Measurements from ENCODE around the gene TGFBR3L. TPM values are rescaled to one million over a fixed set of nuclear protein-coding genes. Genes with fewer than 3 reads are reported as not detected.

Gene TGFBR3L
- total and polyA plus RNA-seq, 2 of the 4 experiments (the other 2 are of a cell fraction) = 0.94 TPM; not detected in 1

GRCh38 chr19:7943444-7944176, 29.0 kb downstream of the TGFBR3L start, which contains the start of gene TIMM44:
TIMM44 (minus strand) TSS chr19:7943666; CDS start chr19:7943651, 15 bp downstream.
- H3K9me3 ChIP-seq (ENCODE audit: control insufficient read depth, insufficient read depth, low read length) = no peaks in the 10 kb centered on the region
- no peaks in the 10 kb centered on the region for H3K4me1 ChIP-seq (ENCODE audit: control insufficient read depth, insufficient read depth, low read length)
- H2BK20ac ChIP-seq (ENCODE audit: low read depth, low read length) = no peak within 1 kb of the TSS
- peak within 1 kb of the TSS; percentile 28 for H2BK5ac ChIP-seq (ENCODE audit: low read depth, low read length, poor library complexity, severe bottlenecking)
- H3K27me3 ChIP-seq (ENCODE audit: control insufficient read depth, insufficient read depth, low read length) = no peaks in the 10 kb centered on the region
- H3K23ac ChIP-seq (ENCODE audit: low read depth, low read length) = peak within 1 kb of the TSS; percentile 91
- dilution Hi-C loops (cut with HindIII; ENCODE audit: low sequenced_read_pairs, unreplicated experiment) (no loop called here), intact Hi-C loops (cut with micrococcal nuclease) (loop anchor here (1.0 to 2.0 kb wide), 3 partner anchors 59 to 310 kb away; no protein-coding TSS in a partner anchor), in situ Hi-C loops (cut with MboI; ENCODE audit: low sequenced_read_pairs) (loop anchor here (5.0 kb wide), 1 partner anchor 309 kb away; no protein-coding TSS in a partner anchor)
- H3K4me2 ChIP-seq (ENCODE audit: low read depth, low read length) = peak within 1 kb of the TSS; percentile 84
- peak within 1 kb of the TSS; percentile 95 for H3K9ac ChIP-seq (ENCODE audit: low read depth, low read length)
- peak within 1 kb of the TSS; percentile 80 for H3K27ac ChIP-seq (ENCODE audit: insufficient read depth, low read length)
- peak; percentile 99 for DNase-seq
- peak within 1 kb of the TSS; percentile 76 to 86 for H4K8ac ChIP-seq (ENCODE audit: low read depth in 2 of 2, low read length in 2 of 2)
- ChIA-PET POLR2A (ENCODE audit: unreplicated experiment) (interaction anchor here (0.5 kb wide), 2 partner anchors 309 to 324 kb away, joined by 3 to 4 read pairs; no protein-coding TSS in a partner anchor), CTCF (interaction anchor here (0.6 to 1.9 kb wide), 13 partner anchors 12 to 451 kb away, joined by 3 to 6 read pairs (median 3); partner anchors contain the start of gene ELAVL1)
- peaks cover 14% of the 10 kb centered on the region for H3K36me3 ChIP-seq (ENCODE audit: control insufficient read depth, insufficient read depth, low read length)
- H2AFZ ChIP-seq (replicated peaks; ENCODE audit: low read length, poor library complexity) = peak within 1 kb of the TSS; percentile 97
- peak within 1 kb of the TSS; percentile 65 for H2AK5ac ChIP-seq (ENCODE audit: low read depth, low read length)
- H3K4me3 ChIP-seq (ENCODE audit: insufficient read depth, low read depth, low read length) = peak within 1 kb of the TSS; percentile 61
- H2BK120ac ChIP-seq (ENCODE audit: low read depth, low read length) = peak within 1 kb of the TSS; percentile 13; the same call in 1 of the 2 replicates
- H3K79me1 ChIP-seq (ENCODE audit: low read depth in 1 of 2, low read length in 2 of 2) = peaks cover 11 to 37% of the 10 kb centered on the region in 2 experiments; a peak in 3 of 4 replicates
- 0% methylated on average over 34 of the region's 56 CpGs; no CpG with 5 or more reads in 1 of the 2 experiments for WGBS, 2 experiments (ENCODE audit: extremely low coverage in 2 of 2, insufficient read length in 1 of 2)
- H3K14ac ChIP-seq (replicated peaks; ENCODE audit: low read depth, low read length) = peak within 1 kb of the TSS; percentile 96
- H3K56ac ChIP-seq (ENCODE audit: extremely low read depth, insufficient read depth, low read length) = peak within 1 kb of the TSS; percentile 89
- H2AK9ac ChIP-seq (replicated peaks; ENCODE audit: low read depth, low read length, poor library complexity) = peak within 1 kb of the TSS; percentile 94
- H4K91ac ChIP-seq (ENCODE audit: insufficient read depth, low read depth, low read length) = peak within 1 kb of the TSS; percentile 77
- H3K18ac ChIP-seq (ENCODE audit: low read depth, low read length) = peak within 1 kb of the TSS; percentile 0; the same call in 1 of the 2 replicates
- no peaks in the 10 kb centered on the region for H4K20me1 ChIP-seq (ENCODE audit: insufficient read depth, low read length)
- peaks cover 4% of the 10 kb centered on the region; the same call in 1 of the 2 replicates for H3K9me1 ChIP-seq (ENCODE audit: insufficient read depth, low read length)
- H2BK15ac ChIP-seq (ENCODE audit: low read depth, low read length) = no peak within 1 kb of the TSS
- TF ChIP-seq BHLHE40 (IDR thresholded peaks at IDR 0.05; ENCODE audit: low read depth, low read length) (peak; percentile 80), FOS (IDR thresholded peaks at IDR 0.05; ENCODE audit: low read depth, low read length) (no peak; the same call in 1 of the 2 replicates), MXI1 (IDR thresholded peaks at IDR 0.05; ENCODE audit: borderline replicate concordance, low read depth, low read length) (peak; percentile 96), CEBPB (IDR thresholded peaks at IDR 0.05; ENCODE audit: low read depth, low read length) (peak; percentile 99), USF2 (IDR thresholded peaks at IDR 0.05; ENCODE audit: low read depth, low read length) (peak; percentile 81), POLR2A (IDR thresholded peaks at IDR 0.05; ENCODE audit: low read depth, low read length) (peak; percentile 91), RFX5 (IDR thresholded peaks at IDR 0.05; ENCODE audit: low read depth, low read length) (no peak), MAZ (IDR thresholded peaks at IDR 0.05; ENCODE audit: borderline replicate concordance, low read depth, low read length) (peak; percentile 74; the same call in 1 of the 2 replicates)
- peak; percentile 99 for ATAC-seq (ENCODE audit: low read depth)
- H3K4ac ChIP-seq (ENCODE audit: low read depth, low read length) = peak within 1 kb of the TSS; percentile 88
- no TSS peak for BruUV-seq (replicated peaks)
- H4K5ac ChIP-seq (ENCODE audit: low read depth, low read length) = peak within 1 kb of the TSS; percentile 27

Measured in IMR-90 (cell line).